Lower lobe of right lung (tissue), 2 donors: ENCODE data around the gene FAM83E. TPM values are rescaled to one million over a fixed set of nuclear protein-coding genes. Genes with fewer than 3 reads are reported as not detected.
A peak's percentile ranks its signal among the peaks of the same experiment; 100 is the strongest.
"Not testable (repeated sequence)": the region's sequence is repeated elsewhere in the genome, so short reads cannot be mapped to it uniquely, and the experiment has no call there.

Experiments used
- ATAC-seq, 2 donors: fragments of 200-7000 bp; cut with Tn5 transposase; one replicate each; pipeline ENCODE4 v1.9.1; 2020 to 2022; ENCODE audit warnings: mild to moderate bottlenecking in 2 of 2, moderate library complexity in 2 of 2
- DNase-seq: peaks from one replicate; pipeline ENCODE4 v3.0.0-alpha.2; 2020
- H3K27ac ChIP-seq: fragments of 200-600 bp; one replicate; pipeline ENCODE4 v1.8.0; 2022
- H3K27me3 ChIP-seq: fragments of 200-600 bp; one replicate; pipeline ENCODE4 v1.8.0; 2022; ENCODE audit warnings: low read depth
- H3K36me3 ChIP-seq: fragments of 200-600 bp; one replicate; pipeline ENCODE4 v1.8.0; 2022; ENCODE audit warnings: mild to moderate bottlenecking
- H3K4me1 ChIP-seq: fragments of 200-600 bp; one replicate; pipeline ENCODE4 v1.8.0; 2022
- H3K4me3 ChIP-seq: fragments of 200-600 bp; one replicate; pipeline ENCODE4 v1.8.0; 2022; ENCODE audit warnings: mild to moderate bottlenecking
- H3K9me3 ChIP-seq: fragments of 200-600 bp; one replicate; pipeline ENCODE4 v1.8.0; 2022
- intact Hi-C: fragments of 100-400 bp; cut with DNase I; formaldehyde crosslinking; loops from one replicate; pipeline ENCODE4 v1.11.0; 2022
- total RNA-seq: library from RNA; stranded (reverse); fragmentation: NEBNext Ultra II Directional; extraction: Animal tissue kit (Norgen Biotek cat#: 25700); gene quantifications from one replicate; pipeline ENCODE4 v1.2.1, GENCODE V29; 2021
- TF ChIP-seq, protein P1 (sequence below): fragments of 200-600 bp; IDR thresholded peaks from one replicate; pipeline ENCODE4 v1.8.0; 2022; ENCODE audit warnings: antibody characterized with exemption, mild to moderate bottlenecking
- donor health status: DM: no; HTN: yes; CAD: no; lungs with severe emphysema.

FAM83E gene
- total RNA-seq, 1 donor from 2014 or later: 34.1 TPM

- Histone ChIP-seq H3K9me3 (no peaks in the 10 kb centered on the region), H3K36me3 (no peaks in the 10 kb centered on the region), H3K4me1 (peaks cover 7% of the 10 kb centered on the region), H3K27me3 (no peaks in the 10 kb centered on the region), H3K27ac (no peak overlapping the region), H3K4me3 (no peak overlapping the region)
- ATAC-seq (no peak), DNase-seq (no peak)
- TF ChIP-seq, protein P1, sequence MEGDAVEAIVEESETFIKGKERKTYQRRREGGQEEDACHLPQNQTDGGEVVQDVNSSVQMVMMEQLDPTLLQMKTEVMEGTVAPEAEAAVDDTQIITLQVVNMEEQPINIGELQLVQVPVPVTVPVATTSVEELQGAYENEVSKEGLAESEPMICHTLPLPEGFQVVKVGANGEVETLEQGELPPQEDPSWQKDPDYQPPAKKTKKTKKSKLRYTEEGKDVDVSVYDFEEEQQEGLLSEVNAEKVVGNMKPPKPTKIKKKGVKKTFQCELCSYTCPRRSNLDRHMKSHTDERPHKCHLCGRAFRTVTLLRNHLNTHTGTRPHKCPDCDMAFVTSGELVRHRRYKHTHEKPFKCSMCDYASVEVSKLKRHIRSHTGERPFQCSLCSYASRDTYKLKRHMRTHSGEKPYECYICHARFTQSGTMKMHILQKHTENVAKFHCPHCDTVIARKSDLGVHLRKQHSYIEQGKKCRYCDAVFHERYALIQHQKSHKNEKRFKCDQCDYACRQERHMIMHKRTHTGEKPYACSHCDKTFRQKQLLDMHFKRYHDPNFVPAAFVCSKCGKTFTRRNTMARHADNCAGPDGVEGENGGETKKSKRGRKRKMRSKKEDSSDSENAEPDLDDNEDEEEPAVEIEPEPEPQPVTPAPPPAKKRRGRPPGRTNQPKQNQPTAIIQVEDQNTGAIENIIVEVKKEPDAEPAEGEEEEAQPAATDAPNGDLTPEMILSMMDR: no peak
- intact Hi-C loops: no loop called here
Observed at GRCh38 chr19:48582168-48582567, 32.7 kb downstream of the FAM83E start.

DNA sequence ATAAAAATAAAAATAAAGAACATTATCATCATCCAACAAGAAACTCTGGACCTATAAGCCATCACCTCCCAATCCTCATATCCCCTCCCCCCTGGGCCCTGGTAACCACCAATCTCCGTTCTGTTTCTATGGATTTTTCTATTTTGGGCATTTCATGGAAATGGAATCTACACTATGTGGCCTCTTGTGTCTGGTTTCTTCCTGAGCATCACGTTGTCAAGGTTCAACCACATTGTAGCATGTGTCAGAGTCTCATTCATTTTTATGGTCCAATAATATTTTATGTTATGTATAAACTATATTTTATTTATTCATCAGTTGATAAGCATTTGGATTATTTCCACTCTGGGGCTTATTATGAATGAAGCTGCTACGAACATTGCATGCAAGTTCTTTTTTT is 36.0 kb downstream of the FAM83E start:
- Histone ChIP-seq H3K27me3 (no peaks in the 10 kb centered on the region), H3K27ac (no peak overlapping the region), H3K9me3 (no peaks in the 10 kb centered on the region), H3K4me3 (no peak overlapping the region), H3K4me1 (peaks cover 9% of the 10 kb centered on the region), H3K36me3 (no peaks in the 10 kb centered on the region)
- DNase-seq: no peak
- TF ChIP-seq, protein P1: no peak
- intact Hi-C loops: no loop called here
- no peak for ATAC-seq

GRCh38 chr19:48577908-48578307 is 37.0 kb downstream of the FAM83E start:
- H3K9me3 ChIP-seq, H3K27me3 ChIP-seq, H3K36me3 ChIP-seq, intact Hi-C loops, H3K4me1 ChIP-seq, H3K4me3 ChIP-seq, DNase-seq, ATAC-seq, H3K27ac ChIP-seq: not testable (repeated sequence)

- TF ChIP-seq, protein P1: no peak
- intact Hi-C loops: no loop called here
- no peak for DNase-seq
Observed at GRCh38 chr19:48575931-48576622, 38.8 kb downstream of the FAM83E start.

DNA sequence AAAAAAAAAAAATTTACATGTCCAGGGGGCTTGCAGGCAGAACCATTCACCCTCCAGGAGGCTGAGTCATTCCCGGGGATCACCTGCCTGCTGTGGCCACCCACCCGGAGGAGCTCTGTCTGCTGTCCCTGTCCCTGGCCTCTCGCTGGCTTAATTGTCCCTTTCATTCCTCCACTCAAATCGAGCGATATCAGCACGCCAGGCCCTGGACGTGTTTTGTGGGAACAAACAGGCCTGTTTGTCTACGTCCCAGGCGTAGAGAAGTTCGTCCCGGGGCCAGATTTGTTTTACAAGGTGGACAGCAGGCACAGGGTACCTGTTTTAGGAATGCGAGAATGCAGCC is 41.7 kb downstream of the FAM83E start:
- ATAC-seq (no peak), DNase-seq (no peak)
- peak overlapping the region; percentile 3 for H3K27ac ChIP-seq
- H3K4me1 ChIP-seq: peaks cover 12% of the 10 kb centered on the region
- no peaks in the 10 kb centered on the region for H3K9me3 ChIP-seq
- no peaks in the 10 kb centered on the region for H3K36me3 ChIP-seq
- intact Hi-C loops: no loop called here
- no peak overlapping the region for H3K4me3 ChIP-seq
- peaks cover 7% of the 10 kb centered on the region for H3K27me3 ChIP-seq
- TF ChIP-seq, protein P1: no peak

More at GRCh38 chr19:48575931-48576622, 38.8 kb downstream of the FAM83E start:
- Histone ChIP-seq H3K27me3 (no peaks in the 10 kb centered on the region), H3K4me1 (peaks cover 5% of the 10 kb centered on the region), H3K36me3 (no peaks in the 10 kb centered on the region), H3K27ac (no peak overlapping the region), H3K4me3 (no peak overlapping the region), H3K9me3 (no peaks in the 10 kb centered on the region)
- no peak for ATAC-seq

DNA sequence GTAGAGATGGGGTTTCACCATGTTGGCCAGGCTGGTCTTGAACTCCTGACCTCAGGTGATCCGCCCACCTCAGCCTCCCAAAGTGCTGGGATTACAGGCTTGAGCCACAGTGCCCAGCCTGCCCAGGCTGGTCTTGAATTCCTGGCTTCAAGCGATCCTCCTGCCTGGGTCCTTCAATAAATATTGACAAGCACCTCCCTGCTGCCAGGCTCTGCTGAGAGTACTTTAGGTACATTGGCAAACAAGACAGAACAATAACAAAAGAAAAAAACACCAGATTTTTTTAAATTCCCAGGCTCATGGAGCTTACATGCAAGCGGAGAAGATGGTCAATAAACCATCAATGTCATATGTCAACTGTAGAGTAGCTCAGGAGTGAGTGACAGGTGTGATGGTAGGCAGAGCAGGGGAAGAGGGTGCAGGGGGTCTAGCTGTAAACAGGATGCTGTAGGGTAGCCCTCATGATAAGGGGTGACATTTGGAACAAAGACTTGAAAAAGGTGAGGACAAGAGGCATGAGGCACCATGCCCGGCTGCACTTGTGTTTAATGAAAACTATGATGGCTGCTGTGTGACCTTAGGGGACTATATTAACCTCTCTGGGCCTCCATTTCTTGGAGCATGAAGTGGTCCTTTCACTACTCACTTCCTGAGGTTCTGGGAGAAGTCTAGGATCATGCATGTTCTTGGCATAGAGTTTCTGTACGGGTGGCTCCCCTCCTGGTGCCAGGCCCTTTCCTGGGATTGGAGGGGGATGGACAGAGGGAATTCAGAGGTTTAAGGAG is 43.3 kb downstream of the FAM83E start:
- peak; percentile 79 to 81 for ATAC-seq

More for the DNA sequence above, 43.3 kb downstream of the FAM83E start:
- TF ChIP-seq, protein P1: no peak
- no peaks in the 10 kb centered on the region for H3K36me3 ChIP-seq
- H3K4me1 ChIP-seq: peaks cover 21% of the 10 kb centered on the region
- DNase-seq: peak; percentile 76
- intact Hi-C loops: no loop called here
- H3K9me3 ChIP-seq: no peaks in the 10 kb centered on the region
- no peak overlapping the region for H3K4me3 ChIP-seq
- H3K27ac ChIP-seq: peak overlapping the region; percentile 41
- peaks cover 7% of the 10 kb centered on the region for H3K27me3 ChIP-seq
